Left renal cortex interstitium (tissue), 4 donors: ENCODE data around the gene RAB13. TPM values are rescaled to one million over a fixed set of nuclear protein-coding genes. Genes with fewer than 3 reads are reported as not detected.
A peak's percentile ranks its signal among the peaks of the same experiment; 100 is the strongest.

Source experiments
- DNase-seq, 4 donors: peaks; one replicate each; pipeline ENCODE4 v3.0.0-alpha.2; 2013; ENCODE audit warnings: low read depth in 4 of 4, low spot score in 2 of 4, missing footprints in 1 of 4
- polyA plus RNA-seq, 4 donors: library from polyadenylated mRNA; unstranded; fragments of 120-200 nt; gene quantifications; one replicate each; pipeline ENCODE4 v1.2.1, GENCODE V29; 2013; ENCODE audit not compliant: insufficient read length in 4 of 4

The RAB13 gene
- polyA plus RNA-seq, 4 donors: 154 to 187 (median 168) TPM

- peak in 3 of 4 donors; percentile 91 to 98 (median 96) for DNase-seq
These were observed 27.8 kb downstream of the RAB13 start, which contains the start of gene CRTC2 for GRCh38 chr1:153958111-153958960. Gene CRTC2, minus strand, starts transcription at chr1:153958612. Its CDS starts 115 bp downstream, at chr1:153958497.

GRCh38 chr1:153957744-153958110 lies 28.4 kb downstream of the RAB13 start:
- DNase-seq: no peak

GRCh38 chr1:153956997-153957715 lies 29.0 kb downstream of the RAB13 start:
- DNase-seq: no peak

GRCh38 chr1:153954826-153955225 lies 31.3 kb downstream of the RAB13 start:
- DNase-seq: no peak

DNA sequence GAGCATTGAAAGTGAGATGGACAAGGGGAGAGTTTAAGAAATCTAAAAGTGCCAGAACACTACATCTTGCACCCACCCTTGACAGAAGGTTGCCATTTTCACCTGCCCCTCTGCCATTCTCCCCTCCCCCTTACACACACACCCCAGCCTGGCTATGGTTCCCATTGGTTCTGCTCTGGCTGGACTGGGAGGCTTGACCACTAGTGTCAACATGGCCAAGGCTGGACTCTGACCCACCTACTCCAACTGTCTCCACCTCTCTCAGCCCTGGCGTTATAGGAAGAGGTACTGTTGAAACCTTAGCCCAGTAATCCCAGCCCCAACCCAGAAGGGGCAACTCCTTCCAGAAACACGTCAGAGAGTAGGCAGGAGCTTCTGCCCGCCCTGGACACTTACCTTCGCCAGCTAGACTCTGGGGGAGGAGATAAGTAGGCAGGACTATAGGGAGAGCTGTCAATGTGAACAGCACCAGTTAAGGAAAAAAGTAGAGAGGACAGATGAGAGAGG lies 32.2 kb downstream of the RAB13 start:
- DNase-seq: no peak

DNA sequence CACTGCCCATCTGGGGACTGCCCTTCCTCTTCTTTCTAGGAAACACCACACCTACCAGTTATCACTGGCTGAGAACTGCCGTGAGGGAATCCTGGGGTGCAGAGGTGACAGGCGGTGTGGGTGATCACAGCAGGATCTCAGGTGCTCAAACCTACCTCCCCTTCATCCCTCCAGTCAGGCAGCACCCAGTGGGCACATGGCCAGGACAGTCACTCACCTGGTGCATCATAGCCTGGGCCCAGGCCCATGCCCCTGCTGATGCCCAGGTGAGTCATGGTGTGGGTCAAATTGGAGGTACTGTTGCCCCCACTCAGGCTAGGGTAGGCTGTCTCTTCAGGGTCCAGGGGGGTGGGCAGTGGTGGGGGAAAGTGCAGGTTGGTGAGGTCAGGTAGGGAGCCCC lies 34.3 kb downstream of the RAB13 start:
- DNase-seq: no peak

GRCh38 chr1:153951183-153951582 lies 35.0 kb downstream of the RAB13 start:
- no peak for DNase-seq

- peak in 1 of 4 donors; percentile 68 for DNase-seq
These were observed 39.4 kb downstream of the RAB13 start, which contains the start of gene DENND4B for GRCh38 chr1:153946622-153947241. Gene DENND4B, minus strand, starts transcription at chr1:153946718. Its CDS starts 2,344 bp downstream, at chr1:153944374.

DNA sequence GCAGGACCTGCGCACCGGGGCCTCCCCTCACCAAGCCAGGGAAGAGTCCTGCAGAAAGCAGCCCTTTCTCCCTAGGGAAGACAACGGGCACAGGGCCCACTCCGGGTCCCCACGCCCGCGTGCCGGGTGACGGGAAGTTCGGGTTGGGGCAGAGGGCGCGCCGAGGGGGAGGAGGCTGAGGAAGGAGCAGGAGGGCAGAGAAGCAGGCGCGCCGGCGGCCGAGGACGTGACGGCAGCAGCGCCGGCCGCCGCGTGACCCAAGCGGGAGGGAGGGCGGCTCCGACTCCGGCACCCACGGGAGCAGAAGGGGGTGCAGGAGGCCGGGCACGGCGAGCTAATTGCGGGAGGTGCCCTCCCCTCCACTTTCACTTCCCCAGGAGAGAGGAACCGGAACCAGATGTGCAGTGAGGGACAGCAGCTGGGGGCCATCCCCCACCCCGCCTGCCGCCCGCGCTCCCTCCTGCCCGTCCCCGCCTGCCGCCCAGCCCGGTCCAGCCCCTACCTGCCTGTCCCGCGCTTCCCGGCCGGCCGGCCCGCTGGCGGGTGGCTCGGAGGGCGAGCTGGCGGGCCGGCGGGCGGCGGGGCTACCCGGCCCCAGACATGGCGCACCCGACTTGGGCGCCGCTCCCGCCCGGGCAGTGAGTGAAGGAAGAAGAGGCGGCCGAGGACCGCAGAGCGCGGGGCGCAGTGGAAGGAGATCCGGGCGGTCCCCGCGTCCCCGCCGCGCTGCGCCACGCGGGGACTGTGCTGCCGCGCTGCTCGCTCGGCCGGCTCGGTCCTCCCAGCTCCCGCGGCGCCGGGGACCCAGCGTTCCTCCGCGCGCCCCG lies 40.1 kb downstream of the RAB13 start:
- DNase-seq: no peak

DNA sequence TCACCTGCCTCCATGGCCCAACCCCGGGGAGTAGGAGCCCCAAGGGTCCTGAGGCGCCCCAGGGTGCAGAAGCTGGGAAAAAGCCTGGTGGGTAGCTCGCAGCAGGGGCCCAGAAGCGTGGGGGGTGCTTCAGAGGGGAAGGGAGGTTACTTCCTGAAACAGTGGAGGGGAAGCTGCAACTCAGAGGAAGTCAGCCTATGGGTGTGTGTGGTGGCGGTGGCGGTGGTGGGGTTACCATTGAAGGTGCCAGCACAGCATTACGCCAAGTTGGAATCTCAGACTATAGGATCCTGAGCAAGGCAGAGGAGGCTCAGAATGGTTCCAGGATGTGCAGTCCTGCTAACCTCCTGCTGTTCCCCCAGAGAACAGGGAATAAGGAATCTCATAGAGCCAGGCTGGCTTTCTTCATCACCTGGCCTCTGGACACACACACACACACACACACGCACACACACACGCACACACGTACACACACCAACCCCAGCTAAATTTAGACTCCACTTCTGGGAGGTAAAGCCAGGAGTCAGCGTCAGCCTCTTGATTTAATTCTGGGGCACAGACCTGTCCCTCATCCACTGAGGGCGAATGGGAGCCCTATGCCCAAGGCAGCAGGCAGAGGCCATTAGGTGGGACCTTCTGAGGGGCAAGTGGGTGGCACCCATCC lies 40.9 kb downstream of the RAB13 start:
- DNase-seq: no peak

GRCh38 chr1:153944827-153945117 lies 41.4 kb downstream of the RAB13 start:
- no peak for DNase-seq

DNA sequence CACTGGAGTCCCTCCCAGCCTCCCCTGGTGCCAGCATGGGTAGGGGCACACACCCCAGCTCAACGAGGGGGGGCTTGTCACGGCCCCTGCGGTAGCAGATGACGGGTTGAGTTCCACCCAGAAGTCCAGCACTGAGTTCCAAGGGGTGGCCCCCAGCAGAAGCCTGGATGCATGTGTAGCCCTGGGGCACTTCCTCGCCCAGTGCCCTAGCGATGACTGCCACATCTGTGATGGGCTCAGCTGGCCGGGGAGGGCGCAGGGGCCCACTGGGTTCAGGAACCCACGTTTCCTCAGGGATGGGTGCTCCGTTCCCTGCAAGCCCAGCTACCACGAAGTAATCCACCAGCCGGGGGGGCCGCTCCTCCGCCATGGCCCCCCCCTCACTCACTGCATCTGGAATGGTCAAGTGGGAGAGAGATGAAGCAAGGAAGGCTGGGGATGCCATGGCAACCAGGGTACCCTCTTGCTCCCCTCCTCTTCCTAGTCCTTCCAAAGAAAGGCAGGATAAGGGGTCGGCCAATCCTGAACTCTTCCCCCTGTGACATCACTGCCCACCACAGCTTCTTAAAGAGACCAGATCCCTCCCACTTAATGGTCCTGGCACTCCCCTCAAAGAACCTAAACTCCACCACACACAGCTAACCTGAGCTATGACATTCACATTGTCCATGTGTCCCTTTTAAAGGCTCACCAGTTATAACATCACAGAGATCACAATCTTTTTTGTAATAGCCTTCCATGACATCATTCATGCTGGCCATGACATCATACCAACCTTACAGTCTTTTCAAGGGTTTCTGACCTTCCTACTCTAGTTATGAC lies 41.9 kb downstream of the RAB13 start:
- DNase-seq: no peak

- DNase-seq: no peak
These were observed 43.2 kb downstream of the RAB13 start for GRCh38 chr1:153942766-153943549.

GRCh38 chr1:153941826-153942725 lies 44.1 kb downstream of the RAB13 start:
- no peak for DNase-seq

- no peak for DNase-seq
These were observed 45.4 kb downstream of the RAB13 start for GRCh38 chr1:153940756-153941155.

DNA sequence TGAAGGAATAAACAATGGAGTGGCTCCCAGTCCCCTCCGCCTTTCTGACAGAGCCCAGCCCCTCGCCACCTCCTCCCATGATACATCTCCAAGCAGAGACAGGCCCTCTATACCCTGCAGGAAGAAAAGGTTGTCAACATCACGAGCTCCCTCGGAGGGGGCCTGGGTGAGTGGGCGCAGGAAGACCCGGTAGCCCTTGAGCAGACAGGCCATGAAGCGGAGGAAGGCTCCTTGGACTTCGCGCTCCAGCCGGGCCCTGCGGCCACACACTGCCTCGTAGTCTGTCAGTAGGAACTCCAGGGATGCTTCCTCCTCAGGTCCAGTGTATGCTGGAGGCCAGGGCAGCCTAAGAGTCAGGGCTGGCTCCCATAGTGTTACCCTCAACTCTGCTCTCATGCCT lies 46.7 kb downstream of the RAB13 start:
- DNase-seq: no peak

DNA sequence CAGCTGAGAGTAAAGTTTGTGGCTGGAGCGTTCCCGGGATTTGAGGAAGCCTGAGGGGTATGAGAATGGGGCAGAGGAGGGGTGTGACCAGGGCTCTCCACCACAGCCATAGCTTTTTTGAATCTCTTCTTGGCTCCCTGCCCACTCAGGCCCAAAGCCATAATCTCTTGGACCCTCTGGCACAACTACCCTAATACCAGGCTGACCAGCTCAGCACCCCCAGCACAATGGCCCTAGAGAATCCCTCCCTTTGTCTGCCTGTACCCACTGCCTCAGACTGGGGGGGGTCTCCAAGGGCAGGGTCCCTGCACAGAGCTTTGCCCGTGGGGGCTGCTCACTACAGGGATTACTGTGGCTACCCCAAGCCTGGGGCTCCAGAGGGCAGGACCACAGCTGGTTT lies 47.1 kb downstream of the RAB13 start:
- DNase-seq: no peak
